HCT116 (cell line): ENCODE measurements around the gene SLC35F2. TPM values are rescaled to one million over a fixed set of nuclear protein-coding genes. Genes with fewer than 3 reads are reported as not detected.

ENCODE experiments used
- ATAC-seq: fragments of 200-7000 bp; cut with Tn5 transposase; 2 replicates; pipeline ENCODE4 v1.9.1; 2020; ENCODE audit warnings: mild to moderate bottlenecking, moderate library complexity
- BruUV-seq: library from RNA; stranded (reverse); fragments of 400-500 nt; replicated peaks from 2 replicates; lab custom pipeline; 2021; lab: Mats Ljungman, UMichigan
- CTCF ChIA-PET: fragments of 300-600 bp; sonication (Branson Sonifier 250); formaldehyde crosslinking; loops from one replicate; lab custom pipeline; 2021; ENCODE audit warnings: antibody characterized with exemption; lab: Charles Lee
- POLR2A ChIA-PET: fragments of 300-600, 350-600 bp; sonication (Branson Sonifier 250); formaldehyde crosslinking; loops from one replicate; lab custom pipeline; 2021; ENCODE audit warnings: antibody characterized with exemption; lab: Charles Lee
- RAD21 ChIA-PET, 2 experiments: fragments of 300-600 bp; sonication (Branson Sonifier 250); formaldehyde crosslinking; loops; one replicate each; lab custom pipeline; 2023; ENCODE audit warnings: low total read pairs in 2 of 2; ENCODE audit not compliant: uncharacterized antibody in 2 of 2, unreplicated experiment in 2 of 2, low non-redundant PET in 1 of 2; lab: Charles Lee
- DNase-seq: peaks from one replicate; pipeline ENCODE4 v3.0.0-alpha.2; 2010; ENCODE audit warnings: low read depth, low spot score
- H2AFZ ChIP-seq: fragments of 200-600 bp; shearing (Covaris generic), sonication (generic); 2 replicates; pipeline ENCODE4 v1.6.1; 2017; ENCODE audit warnings: low read depth, mixed run types, mixed read lengths, antibody characterized with exemption, low read length; ENCODE audit not compliant: poor library complexity, severe bottlenecking
- H3K27ac ChIP-seq: 2 replicates; pipeline ENCODE4 v1.5.1; 2012; ENCODE audit warnings: low read depth, low read length
- H3K27me3 ChIP-seq: fragments of 200-600 bp; sonication (generic); 2 replicates; pipeline ENCODE4 v1.6.1; 2016; ENCODE audit warnings: mixed run types, low read length, mixed read lengths; ENCODE audit not compliant: insufficient read depth
- H3K36me3 ChIP-seq, 2 experiments: fragments of 200-500 bp in 1 of 2; fragments of 200-600 bp in 1 of 2; sonication (Bioruptor generic) in 1 of 2; sonication (generic) in 1 of 2; 2 replicates each; pipeline versions ENCODE4 v1.5.1 to v1.6.1; 2014 to 2016; ENCODE audit warnings: low read length in 2 of 2, inconsistent platforms in 1 of 2, mixed read lengths in 1 of 2, mixed run types in 1 of 2; ENCODE audit not compliant: insufficient read depth in 2 of 2, control insufficient read depth in 1 of 2
- H3K4me1 ChIP-seq, 2 experiments: fragments of 200-600 bp in 1 of 2; sonication (generic) in 1 of 2; 2 replicates each; pipeline versions ENCODE4 v1.5.1 to v1.6.1; 2012 to 2017; ENCODE audit warnings: low read length in 2 of 2, inconsistent platforms in 1 of 2, mild to moderate bottlenecking in 1 of 2, mixed read lengths in 1 of 2, mixed run types in 1 of 2, moderate library complexity in 1 of 2; ENCODE audit not compliant: insufficient read depth in 2 of 2, control insufficient read depth in 1 of 2
- H3K4me2 ChIP-seq: fragments of 200-600 bp; sonication (generic); 2 replicates; pipeline ENCODE4 v1.6.1; 2017; ENCODE audit warnings: mixed run types, low read length, mixed read lengths
- H3K4me3 ChIP-seq, 2 experiments: fragments of 200-600 bp in 1 of 2; sonication (generic) in 1 of 2; replicated peaks in 1 of 2; 2 replicates each; pipeline ENCODE4 v1.5.1; 2011 to 2016; ENCODE audit warnings: low read length in 2 of 2, control low read depth in 1 of 2, low read depth in 1 of 2, mild to moderate bottlenecking in 1 of 2, mixed read lengths in 1 of 2, mixed run types in 1 of 2
- H3K79me2 ChIP-seq: fragments of 200-600 bp; sonication (generic); 2 replicates; pipeline ENCODE4 v1.6.1; 2017; ENCODE audit warnings: mild to moderate bottlenecking, mixed run types, low read length, moderate library complexity, mixed read lengths; ENCODE audit not compliant: insufficient read depth
- H3K9ac ChIP-seq: fragments of 200-600 bp; sonication (generic); 2 replicates; pipeline ENCODE4 v1.6.1; 2016; ENCODE audit warnings: low read length, mixed read lengths
- H3K9me2 ChIP-seq: fragments of 200-600 bp; sonication (generic), shearing (Covaris generic); 2 replicates; pipeline ENCODE4 v1.6.1; 2017; ENCODE audit warnings: mixed run types, mild to moderate bottlenecking, moderate library complexity; ENCODE audit not compliant: insufficient read depth
- H3K9me3 ChIP-seq, 2 experiments: fragments of 200-500 bp in 1 of 2; fragments of 200-600 bp in 1 of 2; sonication (Bioruptor generic) in 1 of 2; sonication (generic) in 1 of 2; 2 replicates each; pipeline ENCODE4 v1.6.1; 2014 to 2017; ENCODE audit warnings: low read length in 2 of 2, mixed read lengths in 2 of 2, inconsistent platforms in 1 of 2, low read depth in 1 of 2, mild to moderate bottlenecking in 1 of 2, mixed run types in 1 of 2, moderate library complexity in 1 of 2; ENCODE audit not compliant: control insufficient read depth in 1 of 2, insufficient read depth in 1 of 2
- H4K20me1 ChIP-seq: fragments of 200-600 bp; sonication (generic), shearing (Covaris generic); 2 replicates; pipeline ENCODE4 v1.6.1; 2017; ENCODE audit warnings: mixed run types, mild to moderate bottlenecking, moderate library complexity; ENCODE audit not compliant: insufficient read depth
- CEBPB ChIP-seq: IDR thresholded peaks from 2 replicates; pipeline ENCODE4 v1.6.1; 2012; ENCODE audit warnings: low read depth
- EZH2 ChIP-seq: fragments of 200-600 bp; sonication (generic); IDR thresholded peaks from 2 replicates; pipeline ENCODE4 v1.6.1; 2017; ENCODE audit warnings: antibody characterized with exemption, mixed run types
- JUND ChIP-seq: IDR thresholded peaks from 2 replicates; pipeline ENCODE4 v1.6.1; 2012
- REST ChIP-seq: IDR thresholded peaks from 2 replicates; pipeline ENCODE4 v1.6.1; 2012; ENCODE audit warnings: low read depth
- ZFX ChIP-seq: fragments of 450-650 bp; IDR thresholded peaks from 2 replicates; pipeline ENCODE4 v1.6.1; 2017
- ZNF274 ChIP-seq: fragments of 200-500 bp; sonication (Bioruptor generic); IDR thresholded peaks from 2 replicates; pipeline ENCODE4 v1.6.1; 2014; ENCODE audit warnings: mild to moderate bottlenecking, low read depth, low read length, inconsistent platforms
- intact Hi-C: fragments of 100-400 bp; cut with micrococcal nuclease; formaldehyde crosslinking; loops from 2 replicates; pipeline ENCODE4 v1.10.0; 2022
- total RNA-seq: library from RNA; stranded (reverse); gene quantifications from one replicate; pipeline ENCODE4 v1.2.1, GENCODE V29; 2021; ENCODE audit not compliant: unreplicated experiment
- TF ChIP-seq, protein P1 (sequence below): IDR thresholded peaks from 2 replicates; pipeline ENCODE4 v1.6.1; 2012

Gene SLC35F2
- total RNA-seq, 1 experiment from 2014 or later = 53.5 TPM

DNA sequence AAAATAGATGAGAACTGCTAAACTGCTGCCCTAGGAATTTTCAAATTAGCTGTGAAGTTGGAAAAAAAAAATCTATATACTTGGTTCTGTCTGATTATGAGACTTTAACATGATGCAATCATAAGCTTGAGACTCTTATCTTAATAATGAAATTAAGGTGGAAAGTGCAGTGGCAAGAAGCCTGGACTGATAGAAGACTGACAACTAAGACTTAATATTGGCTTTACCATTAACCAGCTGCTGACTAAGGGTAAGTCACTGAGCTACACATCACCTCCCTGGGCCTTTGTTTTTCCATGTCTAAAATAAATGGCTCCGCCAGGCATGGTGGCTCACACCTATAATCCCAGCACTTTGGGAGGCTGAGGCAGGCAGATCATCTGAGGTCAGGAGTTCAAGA, 56.9 kb downstream of the SLC35F2 start:
- Histone ChIP-seq H3K9me3 (no peaks in the 10 kb centered on the region), H3K4me3 (no peak overlapping the region), H3K9ac (no peak overlapping the region), H3K27ac (no peak overlapping the region), H3K9me2 (no peaks in the 10 kb centered on the region), H3K79me2 (no peaks in the 10 kb centered on the region), H3K4me1 (no peaks in the 10 kb centered on the region), H3K36me3 (peaks cover 20 to 22% of the 10 kb centered on the region in 2 experiments; a peak in 3 of 4 replicates), H3K27me3 (no peaks in the 10 kb centered on the region), H3K4me2 (no peak overlapping the region)
- ATAC-seq = no peak
- no peak for DNase-seq
- RAD21 ChIA-PET = no interaction called here
- intact Hi-C loops = no loop called here
- CTCF ChIA-PET = no interaction called here
- BruUV-seq = no TSS peak
- no peak for TF ChIP-seq JUND
- no peak for TF ChIP-seq CEBPB
- TF ChIP-seq ZNF274 = no peak
- TF ChIP-seq REST = no peak
- TF ChIP-seq ZFX = no peak
- no peak for TF ChIP-seq EZH2
- TF ChIP-seq, protein P1, sequence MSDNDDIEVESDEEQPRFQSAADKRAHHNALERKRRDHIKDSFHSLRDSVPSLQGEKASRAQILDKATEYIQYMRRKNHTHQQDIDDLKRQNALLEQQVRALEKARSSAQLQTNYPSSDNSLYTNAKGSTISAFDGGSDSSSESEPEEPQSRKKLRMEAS = no peak
- TF ChIP-seq, all 23 proteins: peak for 0
- Histone ChIP-seq H2AFZ (no peak overlapping the region), H4K20me1 (no peaks in the 10 kb centered on the region)
- POLR2A ChIA-PET = no interaction called here
